Activated T-cell treated with anti-CD3 and anti-CD28 coated beads for 1 hour (primary cell): ENCODE results near the gene ARSB.

Source experiments
- DNase-seq: peaks from one replicate; pipeline ENCODE4 v3.0.0-alpha.2; 2020; ENCODE audit warnings: low read depth

ARSB gene

DNA sequence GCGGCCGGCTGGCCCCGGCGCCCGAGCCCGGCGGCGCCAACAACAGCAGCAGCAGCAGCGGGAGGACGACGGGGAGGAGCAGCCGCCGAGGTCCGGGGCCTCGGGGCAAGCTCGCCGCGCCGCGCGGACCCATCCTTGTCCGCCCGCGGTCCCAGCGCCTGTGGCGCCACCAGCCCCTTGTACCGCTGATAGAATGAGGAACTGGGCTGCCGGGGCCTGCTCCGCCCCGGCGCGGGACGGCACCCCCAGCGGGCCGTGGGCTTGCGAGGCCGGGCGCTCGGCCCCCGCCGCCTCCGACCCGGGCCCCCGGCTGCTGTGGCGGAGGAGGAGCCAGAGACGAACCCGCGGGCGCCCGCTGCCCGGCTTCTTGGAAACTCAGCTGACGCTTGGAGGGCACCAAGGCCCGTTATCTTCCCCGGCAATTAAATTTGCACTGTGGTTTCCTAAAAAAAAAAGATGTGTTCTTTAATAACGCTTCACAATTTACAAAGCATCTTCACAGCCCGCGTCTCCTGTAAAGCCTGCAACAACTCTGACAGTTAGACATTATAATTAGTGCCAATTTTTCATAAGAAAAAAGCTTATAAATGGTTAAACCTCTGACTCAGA, at the start of gene ARSB:
Gene ARSB, minus strand, starts transcription at position 195 of the 609 bp plus-strand sequence. Its CDS starts 62 bp downstream, at position 133.
- DNase-seq: peak; percentile 14

DNA sequence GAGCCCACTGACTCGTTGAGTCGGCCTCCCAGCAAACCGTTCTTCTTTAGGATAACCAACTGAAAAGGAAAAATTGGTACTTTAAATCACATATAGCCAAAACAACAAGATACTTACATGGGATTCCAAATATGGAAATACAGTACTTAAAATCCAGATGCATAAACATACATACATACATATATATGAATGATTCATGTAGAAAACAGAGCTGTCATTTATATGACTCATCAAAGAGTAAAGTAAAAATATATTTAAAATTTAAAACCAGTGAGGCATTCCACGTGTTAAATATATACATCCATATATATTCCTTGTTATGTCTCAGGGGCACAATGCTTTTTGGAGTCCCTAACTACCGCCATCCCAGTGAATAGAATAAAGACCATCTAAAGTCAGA, 47.7 kb upstream of the ARSB start:
- no peak for DNase-seq

DNA sequence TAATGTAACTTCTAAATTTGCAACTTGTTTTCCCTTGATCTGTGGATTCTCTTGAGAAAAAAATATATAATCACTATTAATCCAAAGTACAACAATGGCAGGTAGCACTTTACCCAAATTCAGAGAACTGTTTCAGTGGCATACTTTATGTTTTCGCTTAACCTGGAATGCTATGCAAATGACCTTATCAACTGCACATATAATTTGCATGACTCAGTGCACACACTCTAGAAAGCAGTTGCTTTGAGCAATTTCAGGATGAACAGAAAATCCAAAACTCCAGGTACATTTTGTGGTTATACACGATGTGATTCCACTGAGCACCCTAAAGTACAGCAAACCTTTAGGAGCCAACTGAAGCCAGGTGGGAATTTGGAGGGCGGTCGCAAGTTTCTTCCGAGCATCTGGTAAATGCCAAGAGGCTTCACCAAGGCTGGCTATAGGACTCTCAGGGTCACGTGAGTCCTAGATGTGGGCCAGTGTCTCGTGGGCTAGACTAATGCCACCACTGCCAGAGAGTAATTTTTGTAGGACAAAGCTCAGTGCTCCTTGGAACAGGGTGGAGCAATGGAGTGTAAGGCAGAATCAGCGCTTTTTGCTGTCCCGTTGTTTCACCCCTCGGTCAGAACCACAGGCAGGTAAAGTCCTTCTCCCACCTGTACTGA, 47.1 kb upstream of the ARSB start:
- DNase-seq: no peak

DNA sequence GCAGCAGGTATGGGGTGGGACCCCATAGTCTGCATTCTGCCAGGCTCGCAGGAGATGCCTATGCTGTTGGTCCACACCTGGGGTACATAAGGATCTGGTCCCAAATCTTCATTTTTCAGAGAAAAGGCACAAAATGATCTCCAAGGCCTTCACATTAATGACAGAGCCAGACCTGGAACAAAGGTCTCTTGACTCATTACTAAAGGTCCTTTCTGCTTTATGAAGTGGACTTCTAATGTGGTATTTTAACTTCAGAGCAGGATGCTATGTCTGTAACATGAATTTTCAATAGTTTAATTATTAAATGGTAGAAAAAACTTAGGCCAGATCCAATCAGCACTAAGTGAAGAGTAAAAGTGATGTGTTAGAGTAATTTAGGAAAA, 46.4 kb upstream of the ARSB start:
- DNase-seq: no peak

DNA sequence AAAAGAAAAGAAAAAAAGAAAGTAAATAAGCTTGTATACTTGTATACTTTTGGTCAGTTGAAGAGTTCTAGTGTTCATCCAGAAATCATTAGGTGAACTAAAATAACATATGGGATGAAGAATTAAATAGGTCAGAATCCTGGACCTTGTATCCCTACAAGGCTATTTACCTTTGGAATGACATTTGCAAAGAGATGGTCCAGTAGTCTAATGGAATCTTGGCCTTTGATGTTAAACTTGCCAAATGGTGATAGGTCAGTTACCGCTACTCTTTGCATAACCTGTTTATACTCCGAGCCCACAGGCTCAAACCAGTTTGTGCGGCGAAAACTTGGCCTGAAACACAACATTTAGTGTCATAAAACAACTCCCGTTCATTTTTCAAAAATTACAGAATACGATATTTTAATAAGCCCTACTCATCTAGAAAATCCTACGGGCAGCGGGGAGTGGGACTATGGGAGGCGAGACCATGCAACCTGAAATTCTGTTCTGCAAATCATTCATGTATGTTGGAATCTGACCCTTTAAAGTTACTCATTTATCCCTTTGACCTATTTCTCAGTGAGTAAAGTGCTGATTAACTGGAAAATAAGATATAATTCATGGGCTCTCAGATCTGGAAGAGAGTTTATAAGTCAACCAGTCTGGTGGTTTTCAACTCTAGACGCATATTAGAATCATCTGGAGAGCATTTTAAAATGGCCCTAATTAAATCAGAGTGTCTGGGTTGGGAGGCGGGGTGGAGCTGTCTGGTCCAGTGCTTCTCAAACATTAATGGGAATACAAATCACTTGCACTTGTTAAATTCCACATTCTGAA, 45.8 kb upstream of the ARSB start:
- no peak for DNase-seq

DNA sequence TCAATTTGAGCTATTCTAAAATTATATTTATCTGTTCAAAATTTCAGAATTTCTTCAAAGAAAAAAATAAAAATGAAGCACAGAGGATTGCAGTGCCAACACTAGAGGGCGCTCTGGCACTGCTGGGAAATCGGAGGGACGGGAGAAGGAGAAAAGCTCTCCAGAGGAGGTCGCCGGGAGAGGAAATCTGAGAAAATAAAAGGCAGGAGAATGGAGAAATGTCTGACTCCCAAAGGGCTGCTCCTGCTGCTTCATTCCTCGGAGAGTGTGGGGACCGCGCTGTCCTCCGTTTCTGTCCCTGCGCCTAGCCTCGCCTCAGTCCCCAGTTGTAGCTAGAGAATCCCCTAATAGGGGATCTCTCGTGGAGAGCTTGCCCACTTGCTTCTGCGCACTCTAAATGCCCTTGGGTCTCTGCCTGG, 40.0 kb upstream of the ARSB start:
- DNase-seq: peak; percentile 30

DNA sequence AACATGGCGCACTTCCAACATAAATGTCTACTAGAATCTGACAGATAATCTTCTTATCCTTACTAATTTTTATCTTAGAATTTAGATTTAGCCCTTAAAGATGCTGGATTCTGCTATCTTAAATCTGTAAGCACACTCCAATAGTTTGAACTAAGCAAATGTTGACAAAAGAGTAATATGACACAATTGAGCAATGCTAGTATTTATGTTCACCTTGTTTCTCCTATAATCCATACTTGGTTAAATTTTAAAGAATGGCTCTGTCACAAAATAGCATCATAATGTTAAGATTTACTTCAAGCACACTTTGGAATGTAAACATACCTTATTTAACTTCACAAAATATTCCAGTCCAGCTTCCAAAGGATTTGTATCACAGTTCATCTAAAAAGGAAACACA, 38.8 kb upstream of the ARSB start:
- no peak for DNase-seq

DNA sequence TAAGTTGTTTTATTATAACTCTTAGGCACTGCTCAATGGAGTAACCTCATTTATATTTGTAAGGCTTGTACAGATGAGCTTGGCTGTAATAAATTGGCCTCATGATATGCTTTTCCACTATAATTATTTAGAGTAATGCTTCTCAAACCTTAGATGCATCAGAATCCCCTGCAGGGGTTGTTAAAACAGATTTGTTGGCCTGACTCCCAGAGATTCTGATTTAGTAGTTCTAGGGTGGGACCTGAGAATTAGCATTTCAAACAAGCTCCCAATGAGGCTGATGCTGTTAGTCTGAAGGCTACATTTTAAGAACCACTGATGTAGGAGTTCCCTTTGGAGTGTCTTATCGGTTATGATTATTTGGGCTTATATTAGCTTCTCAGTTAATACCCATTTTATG, 38.2 kb upstream of the ARSB start:
- DNase-seq: no peak

DNA sequence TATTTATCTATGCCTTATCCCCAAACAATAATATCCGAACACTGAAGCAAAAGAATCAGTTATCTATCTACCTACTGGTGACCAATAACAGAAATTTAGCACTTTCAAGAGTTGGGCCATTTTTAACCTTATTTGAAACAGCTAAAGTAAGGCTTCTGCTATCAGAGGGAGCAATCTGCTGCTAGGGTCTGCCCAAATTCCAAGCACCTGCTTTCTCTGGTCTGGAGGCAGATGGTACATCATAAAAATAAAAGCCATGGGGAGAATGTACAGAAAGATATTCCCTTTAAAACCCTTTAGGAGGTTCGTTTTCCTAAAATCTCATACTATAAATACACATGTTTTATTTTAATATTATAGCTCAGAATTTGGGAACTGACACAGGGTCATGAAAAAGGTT, 37.7 kb upstream of the ARSB start:
- DNase-seq: no peak

DNA sequence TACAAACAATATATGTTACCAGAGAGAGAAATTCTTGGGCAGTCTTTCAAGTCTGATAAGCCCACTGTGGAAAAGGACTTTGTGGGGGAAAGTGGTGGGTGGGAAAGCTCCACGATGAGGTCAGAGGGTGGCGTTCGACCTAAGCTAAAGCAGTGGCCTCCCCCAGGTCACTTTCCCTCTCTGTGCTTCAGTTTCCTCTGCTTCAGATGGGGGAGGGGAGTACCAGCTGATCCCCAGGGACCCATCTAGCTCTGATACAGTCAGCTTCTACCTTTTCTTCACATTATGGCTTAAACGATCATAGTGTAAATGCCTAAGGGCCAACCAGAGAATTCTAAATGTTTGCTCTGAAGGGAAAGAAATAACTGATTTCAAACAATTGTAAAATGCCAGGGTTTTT, 36.6 kb upstream of the ARSB start:
- no peak for DNase-seq

DNA sequence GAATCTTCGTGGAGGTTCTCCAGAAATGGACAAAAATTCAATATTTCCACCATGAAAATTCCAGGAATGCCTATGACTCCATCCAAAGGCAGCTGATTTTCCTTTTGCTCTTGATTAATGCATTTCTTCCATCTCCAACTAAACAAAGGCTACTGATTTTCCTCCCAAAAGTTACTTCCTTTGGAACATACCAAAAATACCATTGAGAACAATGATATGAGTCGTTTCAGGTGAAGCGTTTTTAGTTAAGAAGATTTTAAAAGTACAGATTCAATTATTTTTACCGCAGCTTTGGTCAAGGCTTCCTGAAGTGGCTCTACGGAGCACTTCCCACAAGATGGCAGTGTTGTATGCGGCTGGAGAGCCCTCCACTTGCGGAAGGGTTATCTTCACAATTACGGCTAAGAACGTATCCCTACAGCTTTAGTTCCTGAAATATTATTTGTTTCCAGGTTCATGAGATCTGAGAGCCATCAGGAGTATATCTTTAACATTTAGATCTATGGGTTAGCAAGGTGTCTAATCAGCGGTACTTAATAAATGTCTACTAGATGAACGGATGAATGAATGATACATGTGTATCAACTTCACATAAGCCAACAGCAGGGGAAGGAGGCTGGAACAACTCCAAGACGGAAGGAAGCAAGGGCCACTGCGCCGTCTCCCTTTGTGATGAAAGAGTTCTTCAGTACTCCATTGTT, 35.9 kb upstream of the ARSB start:
- DNase-seq: peak; percentile 7

DNA sequence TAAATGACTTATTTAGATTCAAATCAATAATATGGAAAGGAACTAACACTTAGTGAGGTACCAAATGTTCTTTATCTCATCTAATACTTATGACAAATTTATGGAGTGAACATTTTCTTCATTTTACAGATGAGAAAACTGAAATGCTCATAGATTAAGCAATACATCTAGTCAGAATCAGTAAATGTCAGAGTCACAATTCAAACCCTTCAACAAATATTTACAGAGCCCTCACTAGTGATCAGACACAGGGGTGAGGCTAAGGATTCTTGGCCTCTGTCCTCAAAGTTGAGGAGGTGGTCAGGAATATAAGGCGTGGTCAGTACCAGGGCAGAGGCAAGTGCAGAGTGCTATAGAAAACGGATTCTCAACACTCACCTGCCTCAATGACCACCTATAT, 29.5 kb upstream of the ARSB start:
- DNase-seq: no peak

DNA sequence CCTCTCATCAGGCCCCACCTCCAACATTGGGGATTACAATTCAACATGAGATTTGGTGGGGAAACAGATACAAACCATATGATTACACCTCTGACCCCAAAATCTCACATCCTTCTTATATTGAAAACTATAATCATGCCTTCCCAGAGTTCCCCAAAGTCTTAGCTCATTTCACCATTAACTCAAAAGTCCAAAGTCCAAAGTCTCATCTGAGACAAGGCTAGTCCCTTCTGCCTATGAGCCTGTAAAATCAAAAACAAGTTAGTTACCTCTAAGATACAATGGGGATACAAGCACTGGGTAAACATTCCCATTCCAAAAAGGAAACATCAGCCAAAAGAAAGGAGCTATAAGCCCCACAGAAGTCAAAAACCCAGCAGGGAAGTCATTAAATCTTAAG, 26.8 kb upstream of the ARSB start:
- DNase-seq: no peak

DNA sequence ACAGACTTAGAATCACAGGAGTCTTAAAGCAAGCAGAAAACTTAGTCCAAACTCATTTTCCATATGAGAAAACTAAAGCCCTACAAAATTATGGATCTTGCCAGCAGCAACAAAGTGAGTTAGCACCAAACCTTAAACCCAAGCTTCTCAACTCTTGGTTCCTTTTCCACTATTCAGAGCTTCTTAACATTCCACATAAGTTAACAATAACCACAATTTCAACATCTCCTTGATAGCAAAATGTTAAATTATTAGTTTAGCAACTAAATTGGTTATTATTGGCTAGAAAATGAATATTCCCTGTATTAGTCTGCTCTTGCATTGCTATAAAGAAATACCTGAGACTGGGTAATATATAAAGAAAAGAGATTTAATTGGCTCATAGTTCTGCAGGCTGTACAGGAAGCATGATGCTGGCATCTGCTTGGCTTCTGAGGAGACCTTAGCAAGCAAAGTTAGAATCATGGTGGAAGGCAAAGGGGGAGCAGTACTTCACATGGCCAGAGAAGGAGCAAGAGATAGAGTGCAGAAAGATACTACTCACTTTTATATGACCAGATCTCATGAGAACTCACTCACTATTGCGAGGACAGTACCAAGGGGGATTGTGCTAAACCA, 26.2 kb upstream of the ARSB start:
- DNase-seq: no peak

DNA sequence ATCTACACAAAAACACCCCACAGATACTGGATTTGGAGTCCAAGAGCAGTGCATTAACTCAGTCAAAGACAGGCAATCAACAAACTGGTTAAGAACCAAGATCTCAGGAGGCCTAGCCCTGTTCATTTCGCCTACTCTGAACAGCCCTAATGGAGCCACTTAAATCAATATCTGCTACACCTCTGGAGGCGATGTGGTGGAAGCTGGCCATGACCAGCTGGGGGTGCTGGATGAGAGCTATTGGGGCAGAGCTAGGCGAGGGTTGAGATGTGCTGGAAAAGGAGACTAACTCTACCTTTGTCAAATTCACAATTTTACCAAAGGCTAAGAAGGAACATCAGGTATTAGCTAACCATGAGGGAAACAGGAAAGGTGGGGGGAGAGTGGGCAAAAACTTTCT, 23.3 kb upstream of the ARSB start:
- no peak for DNase-seq

DNA sequence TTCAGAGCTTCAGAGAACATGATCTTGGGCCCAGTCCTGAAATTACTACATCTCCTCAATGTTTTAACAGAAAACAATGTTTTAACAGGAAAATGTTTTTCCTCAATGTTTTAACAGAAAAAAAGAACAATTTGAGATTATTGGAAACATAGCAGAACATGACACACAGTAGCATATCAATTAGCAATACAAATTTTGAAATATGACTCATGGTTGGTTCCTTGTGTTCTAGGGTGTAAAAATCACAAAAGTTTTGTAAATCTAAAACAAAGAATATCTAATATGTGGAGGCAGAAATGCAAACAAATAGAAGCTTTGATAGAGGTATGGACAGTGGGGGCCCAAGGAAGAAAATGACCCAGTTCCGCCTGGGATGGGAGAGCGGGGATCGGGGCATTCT, 22.8 kb upstream of the ARSB start:
- DNase-seq: no peak

DNA sequence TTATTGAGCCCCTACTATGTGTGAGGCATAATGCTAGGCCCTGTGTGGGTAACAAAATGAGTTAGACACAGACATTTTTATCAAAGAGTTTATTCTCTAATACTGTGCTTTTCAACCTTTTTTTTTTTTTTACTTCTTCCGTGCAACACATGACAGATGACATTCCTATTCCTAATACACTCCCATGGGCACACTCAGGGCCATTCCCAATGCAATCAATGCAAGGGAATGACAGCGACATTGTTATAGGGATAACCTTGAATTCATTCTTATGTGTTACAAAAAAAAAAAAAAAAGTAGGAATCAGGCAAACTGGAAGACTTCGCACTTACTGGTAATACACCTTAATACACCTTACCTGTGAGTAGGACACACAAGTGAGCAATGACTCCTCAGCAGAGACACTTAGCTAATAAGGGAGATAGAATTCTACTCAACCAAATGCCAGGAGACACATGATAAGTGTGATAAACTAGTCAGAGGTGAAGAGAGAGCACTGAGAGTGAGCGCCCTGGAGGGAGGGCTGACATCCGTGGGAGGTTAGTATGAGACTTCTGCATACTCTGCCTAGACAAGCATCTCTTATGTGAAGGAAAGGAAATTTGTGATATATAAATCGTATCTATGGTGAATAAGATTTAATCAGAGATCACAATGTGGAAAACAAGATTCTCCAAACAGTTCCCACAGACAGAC, 21.0 kb upstream of the ARSB start:
- no peak for DNase-seq

DNA sequence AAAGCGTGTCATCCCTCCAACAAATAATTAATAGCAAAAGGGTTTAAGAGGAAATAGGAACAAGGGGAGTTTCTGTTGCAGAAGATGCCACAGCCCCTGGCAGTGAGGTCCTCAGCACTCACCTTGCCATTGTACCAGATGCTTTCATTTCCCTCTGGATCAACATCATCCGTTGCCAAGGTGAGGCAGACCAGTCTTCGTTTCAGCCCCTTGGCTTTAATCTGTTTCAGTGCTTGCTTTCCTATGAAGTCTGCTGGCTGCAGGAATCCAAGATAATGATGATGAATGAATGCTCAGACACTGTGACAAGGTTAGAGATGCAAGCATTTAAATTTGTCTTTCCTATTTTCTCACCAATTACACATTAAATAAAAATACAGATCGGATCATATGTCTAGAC, 20.0 kb upstream of the ARSB start:
- DNase-seq: no peak

DNA sequence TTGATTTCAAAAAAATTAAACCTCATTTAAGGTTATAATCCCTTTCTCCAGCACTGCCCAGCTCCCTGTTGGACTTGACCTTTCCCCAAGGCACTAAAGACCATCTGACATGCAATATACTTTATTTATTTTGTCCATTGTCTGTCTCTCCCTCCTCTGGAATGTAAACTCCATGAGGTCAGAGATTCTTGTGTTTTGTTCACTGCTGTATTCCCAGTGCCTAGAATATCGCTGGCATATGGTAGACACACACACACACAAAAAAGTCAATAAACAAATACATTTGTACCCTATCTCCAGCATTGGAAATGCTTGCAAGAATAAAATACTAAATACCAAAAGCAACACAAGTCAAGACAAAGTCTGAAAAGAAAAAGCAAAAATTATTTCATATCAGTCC, 17.3 kb upstream of the ARSB start:
- DNase-seq: no peak

DNA sequence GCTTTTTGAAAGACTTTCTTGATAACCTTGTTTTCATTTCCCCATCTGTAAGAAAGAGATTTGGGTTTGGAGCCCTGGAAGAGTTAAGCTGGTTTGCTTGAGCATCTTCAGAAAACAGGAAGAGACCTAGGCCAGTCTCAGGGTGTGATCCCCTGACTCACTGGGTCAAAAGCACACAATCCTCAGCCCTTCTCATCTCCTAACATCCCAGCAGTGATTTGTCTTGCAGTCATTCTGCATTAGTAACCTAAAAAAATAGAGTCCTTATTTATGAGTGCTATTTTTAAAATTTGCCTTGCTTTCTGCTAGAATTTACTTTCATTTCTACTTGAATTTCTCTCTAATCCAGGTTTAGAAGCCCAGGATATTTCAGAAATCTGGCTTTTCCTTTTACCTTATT, 16.4 kb upstream of the ARSB start:
- DNase-seq: no peak

DNA sequence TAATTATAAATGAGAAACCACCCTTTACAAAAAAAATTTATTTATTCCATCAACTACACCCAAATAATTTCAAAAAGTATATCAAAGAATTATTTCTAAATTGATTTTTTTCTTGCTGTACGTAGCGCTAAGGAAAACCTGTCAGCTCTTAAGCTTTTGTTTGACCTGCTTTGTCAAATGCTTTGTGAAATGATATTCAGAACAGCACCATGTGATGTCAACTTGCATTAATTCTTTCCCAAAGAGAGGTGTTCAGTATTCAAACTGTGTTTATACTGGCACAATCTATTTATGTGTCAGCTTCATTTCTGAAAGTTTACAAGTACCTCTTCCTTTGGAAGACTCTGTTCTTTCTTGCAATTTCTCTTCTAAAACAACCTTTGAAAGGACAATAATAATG, 12.0 kb upstream of the ARSB start:
- DNase-seq: no peak

DNA sequence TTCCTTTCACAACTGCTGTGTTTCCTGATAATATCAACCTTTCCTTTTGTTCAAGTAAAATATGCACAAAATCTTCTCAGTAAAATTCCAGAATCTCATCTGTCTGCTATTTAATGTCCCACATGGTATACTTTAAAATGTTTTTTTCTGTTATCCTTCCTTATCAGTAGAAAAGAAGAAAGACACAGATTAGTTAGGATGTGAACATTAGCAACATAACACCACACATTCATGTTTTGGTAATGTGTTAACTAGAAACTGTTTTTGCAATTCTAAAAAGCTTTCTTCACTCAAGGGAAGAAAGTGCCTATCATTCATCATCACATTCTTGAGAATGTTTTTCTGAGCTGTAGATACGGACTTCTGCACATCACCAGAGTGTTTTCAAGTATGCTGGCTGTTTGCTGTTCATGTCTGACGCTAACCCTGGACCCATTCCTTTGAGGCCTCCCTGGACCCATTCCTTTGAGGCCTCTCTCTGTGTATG, 10.5 kb upstream of the ARSB start:
- DNase-seq: no peak
